Kidney (tissue), 14 donors: ENCODE data around the gene FABP2. TPM values are rescaled to one million over a fixed set of nuclear protein-coding genes. Genes with fewer than 3 reads are reported as not detected.

Experiments used
- DNase-seq, 5 donors: peaks; one replicate each; pipeline ENCODE4 v3.0.0-alpha.2; 2013 to 2020
- FAIRE-seq: peaks from 2 replicates; lab custom pipeline; 2012; peaks lifted over from hg19 to GRCh38; lab: Jason Lieb, UNC
- H3K27ac ChIP-seq, 2 donors: one replicate each; pipeline ENCODE4 v1.7.0; 2013; ENCODE audit warnings: low read depth in 2 of 2, low read length in 2 of 2, inconsistent platforms in 1 of 2
- H3K27me3 ChIP-seq: one replicate; pipeline ENCODE4 v1.7.1; 2013; ENCODE audit warnings: low read length, inconsistent platforms; ENCODE audit not compliant: control insufficient read depth, insufficient read depth
- H3K36me3 ChIP-seq, 3 donors: one replicate each; pipeline versions ENCODE4 v1.7.0 to v1.7.1; 2013; ENCODE audit warnings: low read length in 3 of 3, control low read depth in 1 of 3, inconsistent platforms in 1 of 3; ENCODE audit not compliant: insufficient read depth in 3 of 3, control insufficient read depth in 2 of 3
- H3K4me1 ChIP-seq, 3 donors: one replicate each; pipeline versions ENCODE4 v1.7.0 to v1.7.1; 2013; ENCODE audit warnings: low read length in 3 of 3, inconsistent platforms in 1 of 3, low read depth in 1 of 3; ENCODE audit not compliant: control insufficient read depth in 2 of 3, insufficient read depth in 2 of 3
- H3K4me3 ChIP-seq, 3 donors: one replicate each; pipeline versions ENCODE4 v1.7.0 to v1.8.1; 2013; ENCODE audit warnings: low read length in 3 of 3, control low read depth in 1 of 3, inconsistent platforms in 1 of 3
- H3K9ac ChIP-seq, 3 donors: one replicate each; pipeline versions ENCODE4 v1.7.0 to v1.7.1; 2013; ENCODE audit warnings: low read length in 3 of 3, control low read depth in 1 of 3, inconsistent platforms in 1 of 3
- H3K9me3 ChIP-seq, 3 donors: one replicate each; pipeline versions ENCODE4 v1.7.0 to v1.7.1; 2013; ENCODE audit warnings: low read length in 3 of 3, control low read depth in 1 of 3, inconsistent platforms in 1 of 3; ENCODE audit not compliant: control insufficient read depth in 2 of 3, insufficient read depth in 1 of 3
- CTCF ChIP-seq: IDR thresholded peaks from 3 replicates; pipeline ENCODE4 v1.5.1; 2012; ENCODE audit warnings: mild to moderate bottlenecking, moderate library complexity, borderline replicate concordance; ENCODE audit not compliant: insufficient read depth; ENCODE audit errors: extremely low read depth
- intact Hi-C: fragments of 100-400 bp; cut with DNase I; formaldehyde crosslinking; loops from one replicate; pipeline ENCODE4 v1.11.1; 2022
- polyA plus RNA-seq: library from polyadenylated mRNA; stranded (reverse); fragments of 350-450 nt; fragmentation: Illumina TruSeq; extraction: RNeasy Lipid Tissue Mini Kit (QIAGEN cat#74804); gene quantifications from one replicate; pipeline ENCODE4 v1.2.3, GENCODE V29; 2014; ENCODE audit warnings: low read depth, low replicate concordance; ENCODE audit not compliant: insufficient read depth
- total RNA-seq: library from RNA; stranded (reverse); fragmentation: NEBNext Ultra II Directional; extraction: Animal tissue kit (Norgen Biotek cat#: 25700); gene quantifications from one replicate; pipeline ENCODE4 v1.2.1, GENCODE V29; 2021
- donor health status: control.
- donor health status: control.
- donor health status: control.
- donor health status: control.
- donor health status: control.
- donor health status: DM: yes; HTN: yes; CAD: no.
- donor health status: Normal renal cell carcinoma (clear cell type).

Gene FABP2
- total and polyA plus RNA-seq, 2 donors from 2014 or later: not detected

- Histone ChIP-seq H3K4me1 (peaks cover 0 to 10% (median 6%) of the 10 kb centered on the region in 3 donors), H3K27ac (no peak overlapping the region), H3K4me3 (no peak overlapping the region), H3K9me3 (no peaks in the 10 kb centered on the region), H3K27me3 (no peaks in the 10 kb centered on the region), H3K36me3 (no peaks in the 10 kb centered on the region), H3K9ac (no peak overlapping the region)
- FAIRE-seq: no peak
- intact Hi-C loops: no loop called here
- TF ChIP-seq CTCF: no peak
- no peak for DNase-seq
These were observed 19.7 kb downstream of the FABP2 start for GRCh38 chr4:119302073-119302832.

GRCh38 chr4:119300101-119300978 is 21.6 kb downstream of the FABP2 start:
- no peak for TF ChIP-seq CTCF
- H3K9ac ChIP-seq: peak overlapping the region; percentile 80 to 98 (median 92)
- intact Hi-C loops: no loop called here
- H3K27ac ChIP-seq: peak overlapping the region; percentile 90 to 97
- FAIRE-seq (peak; percentile 30), DNase-seq (peak; percentile 93 to 98 (median 96))
- no peaks in the 10 kb centered on the region for H3K27me3 ChIP-seq
- H3K4me3 ChIP-seq: peak overlapping the region; percentile 90 to 97 (median 91)
- H3K9me3 ChIP-seq: no peaks in the 10 kb centered on the region
- H3K4me1 ChIP-seq: peaks cover 0 to 10% (median 6%) of the 10 kb centered on the region in 3 donors
- peaks cover 0 to 3% (median 0%) of the 10 kb centered on the region in 3 donors for H3K36me3 ChIP-seq

GRCh38 chr4:119299741-119300100 is 22.2 kb downstream of the FABP2 start:
- Histone ChIP-seq H3K36me3 (peaks cover 0 to 3% (median 0%) of the 10 kb centered on the region in 3 donors), H3K9ac (peak overlapping the region; percentile 80 to 98 (median 92)), H3K27me3 (no peaks in the 10 kb centered on the region), H3K4me1 (peaks cover 0 to 10% (median 6%) of the 10 kb centered on the region in 3 donors), H3K4me3 (peak overlapping the region; percentile 90 to 97 (median 91)), H3K9me3 (no peaks in the 10 kb centered on the region), H3K27ac (peak overlapping the region; percentile 90 to 97)
- intact Hi-C loops: no loop called here
- no peak for FAIRE-seq
- DNase-seq: peak in 1 of 5 donors; percentile 9
- TF ChIP-seq CTCF: no peak
